ENCODE results near the gene CORO2A. TPM values are rescaled to one million over a fixed set of nuclear protein-coding genes. Genes with fewer than 3 reads are reported as not detected.
"Not testable (repeated sequence)": the region's sequence is repeated elsewhere in the genome, so short reads cannot be mapped to it uniquely, and the experiment has no call there.

Gene CORO2A
- total and polyA plus RNA-seq, 2 of the 13 experiments (the other 11 are each of a cell fraction or from before 2014, with no cell fraction given) = 14.4 to 15.3 TPM

GRCh38 chr9:98127226-98127625, 65.2 kb downstream of the CORO2A start:
- no peak for ATAC-seq
- ChIA-PET CTCF (ENCODE audit: low intra/inter-chr PET ratio, low total read pairs) (no interaction called here), POLR2A (no interaction called here)
- no peak for TF ChIP-seq TOPORS (CRISPR knock-in tag; IDR thresholded peaks at IDR 0.05)
- TF ChIP-seq FOXP4 (CRISPR knock-in tag; IDR thresholded peaks at IDR 0.05) = no peak
- no peak for TF ChIP-seq ESRRA (CRISPR knock-in tag; IDR thresholded peaks at IDR 0.05; ENCODE audit: low read depth)
- no peak for TF ChIP-seq ARID2 (CRISPR knock-in tag; IDR thresholded peaks at IDR 0.05; ENCODE audit: borderline replicate concordance)
- TF ChIP-seq ZBTB21 (CRISPR knock-in tag; IDR thresholded peaks at IDR 0.05) = no peak
- in situ Hi-C loops (cut with HindIII; ENCODE audit: extremely low pct_ligation_motif_present, low pct_unique_long_range_greater_than_20kb) (no loop called here), intact Hi-C loops (cut with micrococcal nuclease; ENCODE audit: unreplicated experiment) (no loop called here)
- no TSS peak for BruUV-seq (replicated peaks)
- DNase-seq (ENCODE audit: low spot score) = no peak
- Histone ChIP-seq H3K4me2 (ENCODE audit: low read depth, low read length) (no peak overlapping the region), H3K27me3 (ENCODE audit: control insufficient read depth in 1 of 2, insufficient read depth in 2 of 2, low read length in 2 of 2) (no peaks in the 10 kb centered on the region), H3K9me3 (ENCODE audit: low read length) (no peaks in the 10 kb centered on the region), H3K9ac (ENCODE audit: insufficient read depth, low read depth, low read length) (no peak overlapping the region), H3K36me3 (replicated peaks in 1 of 2; ENCODE audit: control insufficient read depth in 1 of 2, insufficient read depth in 2 of 2, low read length in 2 of 2) (peaks cover 12 to 48% of the 10 kb centered on the region in 2 experiments; a peak in 4 of 5 replicates), H3K79me2 (ENCODE audit: insufficient read depth, low read length) (no peaks in the 10 kb centered on the region), H2AFZ (ENCODE audit: low read length) (no peak overlapping the region), H3K4me3 (replicated peaks in 1 of 3; ENCODE audit: insufficient read depth in 1 of 3, low read depth in 2 of 3, low read length in 3 of 3) (no peak overlapping the region), H3K4me1 (ENCODE audit: insufficient read depth, low read length) (no peaks in the 10 kb centered on the region), H3K27ac (ENCODE audit: extremely low read length, insufficient read depth, low read length) (no peak overlapping the region), H4K20me1 (ENCODE audit: insufficient read depth, low read length) (no peaks in the 10 kb centered on the region)
- FAIRE-seq = no peak
- 100% methylated on average over 7 of the region's 8 CpGs for WGBS (ENCODE audit: low lambda C conversion rate)

- H3K4me2 ChIP-seq (ENCODE audit: low read depth, low read length) = no peak overlapping the region
- H3K27me3 ChIP-seq (ENCODE audit: control insufficient read depth in 1 of 2, insufficient read depth in 2 of 2, low read length in 2 of 2) = no peaks in the 10 kb centered on the region
- no peaks in the 10 kb centered on the region for H3K9me3 ChIP-seq (ENCODE audit: low read length)
- in situ Hi-C loops (cut with HindIII; ENCODE audit: extremely low pct_ligation_motif_present, low pct_unique_long_range_greater_than_20kb) (no loop called here), intact Hi-C loops (cut with micrococcal nuclease; ENCODE audit: unreplicated experiment) (no loop called here)
- H3K9ac ChIP-seq (ENCODE audit: insufficient read depth, low read depth, low read length) = no peak overlapping the region
- peaks cover 8 to 38% of the 10 kb centered on the region in 2 experiments; a peak in 4 of 5 replicates for H3K36me3 ChIP-seq (replicated peaks in 1 of 2; ENCODE audit: control insufficient read depth in 1 of 2, insufficient read depth in 2 of 2, low read length in 2 of 2)
- no peak for DNase-seq (ENCODE audit: low spot score)
- TF ChIP-seq HMGA1 (CRISPR knock-in tag; conservative IDR thresholded peaks at IDR 0.05) = no peak
- peak; percentile 63; the same call in 1 of the 2 replicates for TF ChIP-seq ZNF768 (CRISPR knock-in tag; IDR thresholded peaks at IDR 0.05)
- TF ChIP-seq ZNF746 (CRISPR knock-in tag; IDR thresholded peaks at IDR 0.05) = no peak
- no peak overlapping the region for H2AFZ ChIP-seq (ENCODE audit: low read length)
- no peak for ATAC-seq
- H3K4me1 ChIP-seq (ENCODE audit: insufficient read depth, low read length) = peaks cover 7% of the 10 kb centered on the region
- H3K79me2 ChIP-seq (ENCODE audit: insufficient read depth, low read length) = no peaks in the 10 kb centered on the region
- FAIRE-seq = no peak
- no TSS peak for BruUV-seq (replicated peaks)
- 92% methylated on average over 11 of the region's 15 CpGs for WGBS (ENCODE audit: low lambda C conversion rate)
- H3K27ac ChIP-seq (ENCODE audit: extremely low read length, insufficient read depth, low read length) = no peak overlapping the region
- POLR2A ChIA-PET = no interaction called here
- CTCF ChIA-PET (ENCODE audit: low intra/inter-chr PET ratio, low total read pairs) = no interaction called here
- no peak overlapping the region for H3K4me3 ChIP-seq (replicated peaks in 1 of 3; ENCODE audit: insufficient read depth in 1 of 3, low read depth in 2 of 3, low read length in 3 of 3)
- no peaks in the 10 kb centered on the region for H4K20me1 ChIP-seq (ENCODE audit: insufficient read depth, low read length)
Observed at GRCh38 chr9:98124637-98125426, 67.6 kb downstream of the CORO2A start.

GRCh38 chr9:98124091-98124490, 68.3 kb downstream of the CORO2A start:
- H4K20me1 ChIP-seq (ENCODE audit: insufficient read depth, low read length); POLR2A ChIA-PET; H2AFZ ChIP-seq (ENCODE audit: low read length); ATAC-seq; H3K4me1 ChIP-seq (ENCODE audit: insufficient read depth, low read length); H3K9me3 ChIP-seq (ENCODE audit: low read length); intact Hi-C loops (cut with micrococcal nuclease; ENCODE audit: unreplicated experiment); H3K79me2 ChIP-seq (ENCODE audit: insufficient read depth, low read length); in situ Hi-C loops (cut with HindIII; ENCODE audit: extremely low pct_ligation_motif_present, low pct_unique_long_range_greater_than_20kb); H3K4me2 ChIP-seq (ENCODE audit: low read depth, low read length); BruUV-seq (replicated peaks); H3K27me3 ChIP-seq (ENCODE audit: control insufficient read depth in 1 of 2, insufficient read depth in 2 of 2, low read length in 2 of 2); H3K27ac ChIP-seq (ENCODE audit: extremely low read length, insufficient read depth, low read length); H3K4me3 ChIP-seq (replicated peaks in 1 of 3; ENCODE audit: insufficient read depth in 1 of 3, low read depth in 2 of 3, low read length in 3 of 3); H3K9ac ChIP-seq (ENCODE audit: insufficient read depth, low read depth, low read length); DNase-seq (ENCODE audit: low spot score); CTCF ChIA-PET (ENCODE audit: low intra/inter-chr PET ratio, low total read pairs); FAIRE-seq: not testable (repeated sequence)
- WGBS (ENCODE audit: low lambda C conversion rate) = 96% methylated on average over 13 of the region's 13 CpGs
- peaks cover 4 to 31% of the 10 kb centered on the region in 2 experiments; a peak in 3 of 5 replicates for H3K36me3 ChIP-seq (replicated peaks in 1 of 2; ENCODE audit: control insufficient read depth in 1 of 2, insufficient read depth in 2 of 2, low read length in 2 of 2)

All from HepG2 (cell line).